Activated naive CD4-positive, alpha-beta T cell (primary cell): ENCODE data around the gene DCP1B.

Experiments
- DNase-seq, 4 experiments: peaks; one replicate each; lab custom pipeline; 2025; lab: John Stamatoyannopoulos, UW

The DCP1B gene

DNA sequence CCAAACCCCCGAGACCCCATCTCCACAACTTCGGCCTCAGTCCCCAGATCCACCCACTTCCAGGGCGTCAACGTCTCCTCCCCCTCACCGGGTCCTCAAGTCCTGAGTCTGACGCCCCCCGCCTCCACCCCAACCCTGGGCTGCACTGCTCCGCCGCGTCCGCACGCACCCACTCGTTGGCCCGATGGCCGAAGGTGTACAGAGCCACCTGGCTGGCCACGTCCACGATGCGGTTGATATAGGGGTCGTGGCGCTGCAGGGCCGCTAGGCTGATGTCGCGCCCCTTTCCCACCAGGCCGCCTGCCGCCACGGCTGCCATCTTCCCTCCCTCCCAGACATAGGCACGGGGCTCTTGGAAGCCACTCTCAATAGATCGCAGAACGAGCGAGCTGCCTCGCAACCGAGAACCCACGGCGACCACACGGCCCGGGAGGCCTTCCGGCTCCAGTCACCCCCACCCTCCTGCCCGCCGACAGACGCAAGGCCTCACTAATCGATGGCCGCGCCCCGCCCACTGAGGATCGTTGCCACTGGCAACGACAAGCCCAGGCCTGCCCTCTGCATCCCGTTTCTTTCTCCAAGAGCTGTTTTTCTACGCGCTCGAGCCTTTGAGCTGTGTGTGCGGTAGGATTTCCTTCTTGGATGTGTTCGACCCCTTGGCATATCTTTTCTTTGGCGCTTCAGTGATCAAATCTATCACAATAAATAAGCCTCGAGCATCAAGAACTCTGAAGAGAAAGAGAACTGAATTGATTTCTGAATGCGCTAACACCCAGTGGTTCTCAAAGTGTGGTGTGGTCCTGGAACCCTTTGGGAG lies at the start of gene DCP1B:
Gene DCP1B (minus strand): TSS at position 345 of the 817 bp plus-strand sequence. CDS start 26 bp downstream, at position 319.
- peak; percentile 75 to 87 (median 81) for DNase-seq

DNA sequence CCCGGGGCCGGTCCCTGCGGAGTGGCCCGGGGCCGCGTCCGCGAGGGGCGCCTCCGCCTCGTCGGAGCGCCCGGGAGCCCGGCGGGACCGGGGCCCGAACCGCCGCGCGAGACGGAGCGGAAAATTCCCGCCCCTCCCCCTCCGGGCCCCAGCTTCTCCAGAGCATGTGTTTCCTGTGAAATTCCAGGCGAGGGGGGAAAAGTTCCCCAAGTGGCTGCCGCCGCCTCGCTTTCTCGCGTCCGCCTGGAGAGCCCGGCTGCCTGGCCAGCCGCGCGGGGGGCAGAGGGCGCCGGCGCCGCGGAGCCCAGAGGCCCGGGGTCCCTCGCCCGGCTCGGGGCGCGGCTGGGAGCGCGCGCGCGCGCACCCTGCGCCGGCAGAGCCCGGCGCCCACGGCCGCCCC lies 49.4 kb upstream of the DCP1B start:
- no peak for DNase-seq

DNA sequence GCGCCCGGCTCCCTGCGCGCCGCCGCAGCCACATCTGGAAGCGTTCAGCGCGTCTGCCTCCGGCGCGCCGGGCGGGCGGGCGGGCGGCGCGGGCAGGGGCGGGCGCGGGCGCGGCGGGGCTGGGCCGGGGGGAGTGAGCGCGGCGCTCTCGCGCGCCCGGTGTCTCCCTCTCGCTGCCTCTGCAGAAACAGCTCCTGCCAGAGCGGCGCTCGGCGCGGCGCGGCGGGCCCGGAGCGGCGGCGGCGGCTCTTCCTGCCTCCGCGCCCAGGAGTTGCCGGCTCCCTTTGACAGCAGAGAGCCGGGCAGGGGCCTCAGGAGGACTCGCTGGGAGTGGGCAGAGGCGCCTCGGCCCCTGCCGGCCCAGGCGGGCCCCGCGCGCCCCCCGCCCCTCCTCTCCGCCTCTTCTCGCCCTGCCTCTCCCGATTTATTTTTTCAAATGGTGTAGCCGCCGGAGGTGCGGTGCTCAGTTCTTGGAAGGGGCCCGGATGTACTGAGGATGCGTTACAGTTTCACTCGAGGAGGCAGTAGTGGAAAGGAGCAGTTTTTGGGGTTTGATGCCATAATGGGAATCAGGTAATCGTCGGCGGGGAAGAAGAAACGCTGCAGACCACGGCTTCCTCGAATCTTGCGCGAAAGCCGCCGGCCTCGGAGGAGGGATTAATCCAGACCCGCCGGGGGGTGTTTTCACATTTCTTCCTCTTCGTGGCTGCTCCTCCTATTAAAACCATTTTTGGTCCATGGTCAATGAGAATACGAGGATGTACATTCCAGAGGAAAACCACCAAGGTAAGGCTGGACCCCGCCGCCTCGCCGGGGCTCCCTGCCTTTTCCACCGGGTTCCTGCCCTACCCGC lies 48.8 kb upstream of the DCP1B start, which contains the start of gene CACNA1C:
Gene CACNA1C (plus strand): TSS at position 162 of the 853 bp plus-strand sequence. CDS start 576 bp downstream, at position 738.
- peak in 2 of 4 experiments; percentile 14 to 15 for DNase-seq

DNA sequence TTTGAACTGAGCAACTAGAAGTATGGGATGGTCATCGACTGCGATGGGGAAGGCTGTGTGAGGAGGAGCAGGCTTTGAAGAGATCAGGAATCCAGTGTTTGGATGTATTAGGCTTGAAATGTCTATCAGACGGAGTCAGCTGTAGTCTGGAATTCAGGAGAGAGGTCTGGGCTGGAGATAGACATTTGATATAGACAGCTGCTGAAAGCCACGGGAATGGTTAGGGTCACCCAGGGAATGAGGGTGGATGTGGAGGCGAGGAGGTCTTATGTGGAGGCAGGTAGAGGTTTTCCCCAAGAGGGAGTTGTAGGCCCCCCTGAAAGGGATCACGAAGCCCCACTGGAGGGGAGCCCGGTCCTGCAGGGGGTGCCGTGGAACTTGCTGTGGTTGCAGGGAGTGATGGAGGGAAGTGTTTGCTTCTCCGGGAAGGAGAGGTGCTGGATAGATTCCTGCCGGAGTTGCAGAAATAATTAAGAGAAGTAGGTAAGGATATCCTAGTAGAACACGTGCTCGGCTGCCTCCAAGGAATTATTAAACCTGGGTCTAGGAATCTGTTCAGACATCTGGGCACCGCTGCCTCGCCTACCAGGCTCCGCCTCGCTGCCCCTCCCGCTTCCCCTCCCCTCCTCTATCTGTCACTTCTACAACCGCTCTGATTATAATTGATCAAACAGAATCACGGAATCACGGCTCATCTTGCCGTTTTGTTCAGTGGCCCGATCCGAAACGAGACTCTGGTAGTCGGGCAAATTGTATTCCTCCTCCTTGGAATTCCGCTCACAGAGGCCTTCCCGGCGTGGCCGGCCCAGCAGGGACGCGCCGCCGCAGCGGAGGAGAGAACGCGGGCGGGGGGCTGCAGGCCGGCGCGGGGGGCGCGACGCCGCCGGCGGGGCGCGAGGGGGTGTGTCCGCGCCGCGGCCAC lies 47.7 kb upstream of the DCP1B start:
- no peak for DNase-seq

DNA sequence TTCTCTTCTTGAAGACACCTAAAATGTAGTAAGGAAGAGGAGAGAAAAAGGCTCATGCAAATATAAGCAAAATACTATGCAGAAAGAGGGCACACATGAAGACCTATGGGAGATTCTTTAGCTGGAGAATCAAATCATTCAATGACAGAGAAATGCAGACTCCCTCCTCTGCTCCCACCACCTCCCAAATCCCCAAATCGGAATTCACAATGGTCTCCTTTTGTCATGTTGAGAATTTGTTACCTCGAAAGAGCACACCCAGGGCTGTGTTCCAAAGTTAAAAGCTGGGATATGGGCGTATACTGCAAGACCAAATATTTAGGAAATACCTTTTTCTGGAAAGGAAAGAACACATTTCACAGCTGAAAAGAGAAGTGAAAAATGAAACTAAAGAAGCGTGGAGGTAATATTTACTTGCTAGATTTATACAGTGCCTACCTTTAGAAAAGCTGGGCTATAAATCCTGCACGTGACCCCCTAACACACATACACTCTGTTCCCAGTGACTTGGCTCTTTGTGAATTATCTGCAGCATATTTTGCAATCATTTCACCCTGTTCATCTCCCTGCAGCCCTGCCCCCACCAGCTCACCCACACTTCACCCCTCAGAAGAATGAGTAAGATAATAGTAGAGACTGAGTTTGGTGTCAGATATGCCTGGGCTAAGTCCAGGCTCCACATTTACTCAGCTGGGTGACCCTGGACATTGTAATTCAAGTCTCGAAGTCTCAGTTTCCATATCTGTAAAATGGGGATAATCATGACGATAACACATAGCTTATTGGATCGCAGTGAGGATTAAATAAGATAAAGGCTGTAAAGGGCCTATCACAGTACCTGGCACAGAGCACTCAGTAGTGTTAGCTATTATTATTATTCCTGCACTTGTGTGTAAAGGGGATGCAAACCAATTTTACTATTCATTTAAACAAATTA lies 45.6 kb upstream of the DCP1B start:
- DNase-seq = no peak

DNA sequence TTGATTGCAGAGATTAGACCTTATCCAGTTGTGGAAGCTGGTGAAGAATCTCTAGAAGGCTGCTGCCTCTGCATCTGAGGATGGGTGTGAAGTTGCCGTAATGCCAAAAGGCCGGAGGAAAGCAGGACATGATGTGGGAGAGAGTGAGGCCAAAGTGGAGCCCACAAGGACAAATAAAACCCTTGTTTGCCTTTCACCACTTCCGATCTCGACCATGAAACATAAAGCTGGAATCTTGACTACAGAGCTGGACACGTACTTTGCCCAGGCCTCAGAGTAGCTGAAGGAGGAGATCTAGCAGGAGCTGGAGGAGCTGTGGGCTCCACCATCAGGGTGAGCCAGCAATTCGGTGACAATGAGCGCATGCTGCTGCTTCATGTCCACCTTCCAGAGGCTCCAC lies 43.5 kb upstream of the DCP1B start:
- DNase-seq = no peak

DNA sequence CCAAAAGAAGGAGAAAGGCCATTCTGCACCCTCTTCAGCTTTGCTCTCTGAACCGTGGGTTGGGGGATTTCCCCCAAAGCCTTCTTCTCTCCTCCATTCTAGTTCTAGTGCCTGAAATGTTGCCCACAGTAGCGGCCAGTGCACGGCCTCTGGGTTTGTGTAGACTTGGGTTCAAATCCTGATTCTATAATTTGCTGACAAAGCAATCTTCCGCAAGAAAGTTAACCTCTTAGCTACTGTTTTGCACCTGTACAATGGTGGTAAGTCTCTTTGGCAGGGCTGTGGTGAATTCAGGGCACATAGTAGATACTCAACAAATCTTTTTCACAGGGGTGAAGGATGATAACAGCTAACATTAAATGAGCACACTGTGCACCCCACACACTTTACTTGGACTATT lies 42.7 kb upstream of the DCP1B start:
- DNase-seq = no peak

DNA sequence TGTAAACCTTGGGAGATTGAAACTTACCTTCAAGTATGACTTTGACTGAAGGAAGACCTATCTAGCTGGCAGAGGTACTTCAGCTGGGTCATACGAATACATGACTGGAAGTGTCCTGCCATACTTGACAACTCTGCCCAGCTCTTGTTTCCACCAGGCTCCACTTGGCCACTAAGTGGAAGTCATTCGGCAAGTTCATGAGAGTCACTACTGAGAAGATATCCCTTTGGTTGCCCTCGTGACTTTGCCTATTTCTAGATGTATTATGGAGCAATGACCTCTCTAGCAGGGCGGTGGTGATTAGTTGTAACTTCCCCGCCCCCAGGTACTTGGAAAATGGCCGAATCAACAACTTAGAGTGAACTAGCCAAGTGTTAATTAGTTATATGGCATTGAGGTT lies 39.9 kb upstream of the DCP1B start:
- no peak for DNase-seq

DNA sequence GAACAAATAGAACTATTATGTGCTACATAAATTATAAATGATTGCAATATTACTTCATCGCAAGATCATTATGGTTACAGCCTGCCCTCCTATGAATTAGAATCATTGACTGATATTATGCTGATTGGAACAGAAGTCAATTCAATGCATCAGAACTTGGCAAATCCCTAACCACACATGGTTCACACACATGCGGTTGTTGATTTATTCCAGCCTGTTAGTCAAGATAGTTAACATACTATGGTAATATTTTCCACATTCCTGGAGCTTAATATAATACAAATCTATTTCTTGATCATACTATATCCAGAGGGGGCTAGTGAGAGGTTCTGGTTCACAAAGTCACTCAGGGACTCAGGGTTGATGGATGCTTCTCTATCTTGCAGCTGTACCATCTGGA lies 38.8 kb upstream of the DCP1B start:
- no peak for DNase-seq

DNA sequence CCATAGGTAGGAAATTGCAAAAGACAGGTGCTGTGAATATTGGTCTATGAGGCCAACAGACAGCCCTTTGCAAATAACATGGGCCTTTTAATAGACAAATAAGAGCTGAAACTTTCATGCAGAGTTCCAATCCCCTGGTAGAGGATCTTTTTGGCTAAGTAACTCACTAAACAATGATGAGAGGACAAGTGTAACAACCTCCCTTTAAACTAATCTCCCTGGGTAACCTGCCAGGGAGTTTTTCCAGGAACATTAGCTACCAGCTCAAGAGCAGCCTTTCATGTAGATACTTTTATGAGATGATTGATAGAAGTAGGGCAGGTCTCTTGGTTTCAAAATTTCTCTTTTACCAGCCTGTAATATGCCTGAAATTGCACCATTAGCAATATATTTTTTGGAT lies 34.8 kb upstream of the DCP1B start:
- DNase-seq = no peak

DNA sequence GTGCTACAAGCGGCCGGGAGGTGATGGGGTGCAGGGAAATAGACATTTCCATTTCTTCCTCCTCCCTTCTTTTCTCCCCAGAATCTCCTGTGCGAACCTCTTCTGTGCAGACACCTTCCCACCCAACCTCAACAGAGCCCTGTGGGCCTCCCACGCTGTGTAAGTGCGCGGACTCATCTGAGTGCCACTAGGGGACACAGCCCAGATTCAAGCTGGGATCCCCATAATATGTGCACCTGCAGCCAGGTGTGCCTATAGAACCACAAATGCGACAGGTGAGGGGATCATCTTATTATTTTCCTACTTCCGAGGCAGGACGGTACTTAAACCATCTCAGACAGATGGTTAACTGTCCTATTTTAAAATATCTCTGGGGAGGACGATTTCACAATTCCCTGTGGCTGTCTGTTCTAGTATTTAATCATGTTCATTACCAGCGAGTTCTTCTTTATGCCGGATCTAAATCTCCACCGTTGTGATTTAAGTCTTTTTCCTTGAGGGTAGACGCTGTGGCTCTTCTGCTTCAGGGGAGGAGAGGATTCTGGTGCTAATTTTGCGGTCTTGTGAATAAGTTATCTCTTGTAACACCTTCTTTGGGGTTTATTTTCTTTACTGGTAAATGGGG lies 31.3 kb upstream of the DCP1B start:
- no peak for DNase-seq

DNA sequence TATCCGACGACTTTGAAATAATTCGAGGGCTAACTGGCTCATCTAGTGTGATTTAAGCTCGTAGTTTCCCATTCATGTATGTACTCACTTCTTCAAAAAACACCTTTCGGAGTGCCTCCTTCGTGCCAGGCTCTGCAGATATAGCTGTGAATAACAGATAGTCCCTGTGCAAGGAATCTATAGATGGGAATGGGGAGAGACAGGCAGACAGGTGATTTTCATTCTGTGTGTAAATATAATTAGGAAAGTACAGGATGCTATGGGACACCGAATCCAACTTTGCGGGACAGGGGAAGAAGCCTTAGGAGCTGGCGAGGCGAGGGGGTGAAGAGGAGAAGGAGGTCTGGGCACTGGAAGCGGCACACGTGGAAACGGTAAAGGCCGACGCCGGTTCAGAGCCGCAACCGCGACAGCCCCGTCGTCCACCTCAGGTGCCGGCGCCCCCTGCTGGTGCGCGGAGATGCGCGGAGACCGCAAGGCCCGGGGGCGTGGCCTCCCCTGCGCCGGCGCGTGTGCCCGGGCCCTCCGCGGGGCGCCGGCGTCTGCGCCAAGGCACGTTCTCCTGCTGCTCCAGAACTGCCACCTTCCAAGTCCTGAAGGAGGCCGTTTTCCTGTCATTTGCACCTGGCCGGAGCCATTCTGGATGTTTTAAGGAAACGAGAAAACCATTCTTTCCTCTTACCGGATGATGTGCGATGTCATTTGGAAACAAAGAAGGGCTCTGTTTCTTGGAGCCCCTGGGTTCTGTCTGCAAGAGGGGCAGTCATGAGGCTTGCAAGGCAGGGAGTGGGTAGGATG lies 30.6 kb upstream of the DCP1B start:
- DNase-seq = peak; percentile 64 to 87 (median 77)

DNA sequence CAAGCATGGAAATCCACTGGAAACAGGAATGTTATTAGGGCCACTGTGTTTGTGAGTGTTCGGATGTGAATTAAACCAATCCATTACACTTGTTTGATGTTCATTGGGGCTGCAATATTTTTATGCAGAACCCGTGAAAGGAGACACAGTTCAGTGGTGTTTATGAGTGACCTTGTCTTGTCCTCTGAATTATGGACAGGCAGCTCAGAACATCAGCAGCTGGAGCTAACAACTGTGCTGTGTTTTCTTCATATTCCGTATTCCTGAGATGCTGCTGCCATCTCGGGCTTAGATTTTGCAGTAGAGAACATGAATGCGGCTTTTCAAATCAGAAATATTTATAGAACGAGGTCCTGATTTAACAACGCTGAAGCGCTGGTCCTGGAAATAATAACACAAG lies 28.2 kb upstream of the DCP1B start:
- DNase-seq = no peak

DNA sequence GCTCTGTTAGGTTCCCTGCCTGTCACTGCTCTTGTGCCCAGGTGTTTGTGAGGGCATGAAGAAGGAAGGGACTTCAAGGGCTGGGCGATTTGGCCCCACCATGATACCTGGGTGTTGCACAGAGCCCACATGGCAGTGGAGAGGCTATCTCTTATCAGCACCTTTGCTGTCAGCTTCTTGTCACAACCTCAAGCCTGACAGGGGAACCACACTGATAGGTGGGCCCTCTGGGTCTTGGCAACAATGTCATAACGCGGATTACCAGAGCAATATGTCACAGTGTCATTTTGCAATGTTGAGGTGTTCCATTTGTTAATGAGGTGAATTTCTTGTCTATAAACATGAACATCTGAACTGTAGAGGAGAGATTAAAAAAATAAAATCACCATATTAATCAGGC lies 25.6 kb upstream of the DCP1B start:
- no peak for DNase-seq

DNA sequence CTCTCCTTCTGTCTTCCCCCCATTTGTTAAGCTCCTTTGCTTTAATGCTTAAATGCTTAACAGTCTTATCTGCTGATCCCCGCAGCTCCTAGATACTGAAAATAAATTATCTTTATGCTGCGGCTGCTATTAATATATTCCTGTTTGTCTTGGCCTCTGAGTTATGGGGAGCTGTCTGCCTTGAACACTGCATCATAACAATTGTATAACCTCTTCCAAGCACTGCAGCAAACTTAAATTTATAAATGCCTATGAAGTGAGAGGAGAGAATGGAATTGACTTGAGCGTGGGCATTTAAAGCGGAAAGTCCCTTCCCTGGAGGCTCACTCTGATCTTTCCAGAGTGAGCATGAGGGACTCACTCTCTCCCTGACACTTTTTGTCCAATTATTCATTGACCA lies 23.1 kb upstream of the DCP1B start:
- DNase-seq = no peak

DNA sequence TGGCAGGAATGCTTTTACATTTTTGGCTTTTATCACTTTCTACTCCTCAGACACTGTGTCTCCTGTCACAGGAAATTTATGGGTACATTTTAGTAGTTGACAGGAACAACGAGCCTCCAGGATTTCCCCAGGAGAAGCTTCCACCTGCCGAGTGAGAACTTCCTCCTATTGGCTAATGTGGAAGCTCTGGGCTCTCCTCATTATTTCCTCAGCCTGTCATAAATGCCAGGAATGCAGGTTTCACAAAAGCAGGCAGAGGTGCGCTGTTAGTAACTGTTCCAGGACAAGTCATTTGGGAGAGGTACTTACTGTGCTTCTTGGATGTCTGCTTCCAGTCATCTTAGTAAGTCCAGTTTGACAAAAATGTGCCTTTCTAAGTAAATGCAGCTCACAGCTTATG lies 19.1 kb upstream of the DCP1B start:
- no peak for DNase-seq

DNA sequence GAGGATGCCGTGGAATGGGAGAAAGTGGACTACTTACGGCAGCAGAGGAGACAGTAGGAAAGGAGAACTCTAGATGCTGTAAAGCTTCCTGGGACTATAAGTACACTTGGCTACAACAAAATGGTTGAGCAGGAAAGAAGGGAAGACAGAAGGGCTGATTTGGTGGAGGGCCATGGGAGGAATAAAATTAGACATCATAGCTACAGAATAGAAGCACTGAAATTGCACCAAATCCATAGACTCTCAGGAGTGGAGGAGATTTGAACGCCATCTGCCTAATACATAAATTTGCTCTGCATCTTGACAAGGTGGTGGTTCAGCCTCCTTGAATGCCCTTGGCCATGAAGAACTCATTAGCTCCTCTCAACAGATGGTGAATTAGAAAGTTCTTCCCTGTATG lies 16.3 kb upstream of the DCP1B start:
- no peak for DNase-seq

DNA sequence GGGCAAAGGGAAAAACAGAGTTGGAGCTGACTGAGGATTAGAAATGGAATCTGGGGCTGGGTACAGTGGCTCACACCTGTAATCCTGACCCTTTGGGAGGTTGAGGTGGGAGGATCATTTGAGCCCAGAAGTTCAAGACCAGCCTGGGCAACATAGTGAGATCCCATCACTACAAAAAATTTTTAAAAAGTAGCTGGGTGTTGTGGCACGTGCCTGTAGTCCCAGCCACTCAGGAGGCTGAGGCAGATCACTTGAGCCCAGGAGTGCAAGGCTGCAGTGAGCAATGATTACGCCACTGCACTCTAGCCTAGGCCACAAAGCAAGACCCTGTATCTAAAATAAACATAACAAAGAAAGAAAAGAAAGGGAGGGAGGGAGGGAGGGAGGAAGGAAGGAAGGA lies 14.9 kb upstream of the DCP1B start:
- DNase-seq = no peak

DNA sequence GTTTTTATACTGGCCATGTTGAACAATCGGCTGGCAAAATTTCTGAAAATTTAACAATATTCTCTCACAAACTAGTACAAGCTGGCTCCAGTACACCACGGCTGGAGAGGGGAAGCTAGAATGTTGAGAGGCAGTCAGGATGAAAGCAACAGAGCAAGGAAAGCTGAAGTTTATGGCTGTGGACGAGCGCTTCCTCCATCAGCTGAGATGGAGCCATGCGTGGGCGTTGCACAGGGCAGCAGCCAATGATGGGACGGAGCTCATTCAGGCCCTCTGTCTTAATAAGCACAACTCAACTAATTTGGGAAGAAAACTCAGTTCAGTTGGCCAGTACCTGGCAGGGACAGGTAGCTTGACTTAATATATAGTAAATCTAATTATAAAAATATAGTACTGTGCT lies 14.1 kb upstream of the DCP1B start:
- no peak for DNase-seq
